T-helper 1 cell (primary cell): ENCODE data around the gene RBPJ.

Experiments
- DNase-seq, 5 donors: peaks; one replicate each; pipeline ENCODE4 v3.0.0-alpha.2; 2012 to 2020

RBPJ gene

DNA sequence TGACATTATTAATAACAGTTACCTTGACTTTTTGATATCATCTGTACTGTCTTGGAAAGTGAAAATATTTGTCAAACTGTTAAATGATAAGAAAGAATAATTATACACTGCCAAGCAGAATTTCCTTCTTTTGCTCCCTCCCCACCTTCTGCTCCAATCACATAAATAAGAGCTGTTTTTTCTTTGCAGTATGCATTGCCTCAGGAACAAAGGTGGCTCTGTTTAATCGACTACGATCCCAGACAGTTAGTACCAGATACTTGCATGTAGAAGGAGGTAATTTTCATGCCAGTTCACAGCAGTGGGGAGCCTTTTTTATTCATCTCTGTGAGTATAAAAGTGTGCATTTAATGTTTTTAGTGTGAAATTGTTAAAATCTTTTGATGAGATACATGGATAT lies 103.3 kb downstream of the RBPJ start:
- DNase-seq, result no peak

DNA sequence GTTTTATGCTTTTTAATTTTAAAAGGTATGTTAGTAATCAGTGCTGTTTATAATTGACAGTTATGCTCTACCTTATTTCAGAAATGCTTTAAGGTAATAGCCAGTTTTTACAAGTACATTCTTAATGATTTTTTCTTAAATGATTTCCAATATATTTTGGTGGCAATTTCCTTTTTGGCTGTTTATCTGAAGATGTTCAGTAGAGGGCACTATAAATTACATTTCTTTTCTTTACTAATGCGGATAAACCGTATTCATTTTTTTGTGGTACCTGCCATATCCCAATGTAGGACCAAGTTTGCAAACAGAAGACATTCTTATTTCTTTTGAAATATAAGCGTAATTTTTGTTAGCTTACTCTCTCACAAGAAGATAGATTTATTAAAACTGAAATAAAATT lies 104.0 kb downstream of the RBPJ start:
- DNase-seq, result no peak

GRCh38 chr4:26425953-26426352 lies 105.1 kb downstream of the RBPJ start:
- no peak for DNase-seq

DNA sequence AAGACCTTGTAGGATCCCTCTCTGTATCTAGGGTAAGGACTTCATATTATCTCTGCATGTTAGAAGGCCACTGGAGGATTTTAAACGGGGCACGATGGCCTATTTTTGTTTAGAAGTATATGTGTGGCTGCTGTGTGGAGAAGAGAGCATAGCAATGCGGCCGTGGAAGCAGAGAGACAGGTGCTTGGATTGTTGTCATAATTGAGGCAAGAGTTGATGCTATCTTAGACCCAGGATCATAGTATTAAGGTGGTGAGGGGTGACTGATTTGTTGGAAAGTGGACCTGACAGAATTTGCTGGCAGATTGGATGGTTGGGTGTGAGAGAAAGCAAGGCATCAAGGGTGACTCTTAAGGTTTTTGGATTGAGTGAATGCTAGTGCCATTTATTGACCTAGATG lies 106.1 kb downstream of the RBPJ start:
- DNase-seq, result no peak

DNA sequence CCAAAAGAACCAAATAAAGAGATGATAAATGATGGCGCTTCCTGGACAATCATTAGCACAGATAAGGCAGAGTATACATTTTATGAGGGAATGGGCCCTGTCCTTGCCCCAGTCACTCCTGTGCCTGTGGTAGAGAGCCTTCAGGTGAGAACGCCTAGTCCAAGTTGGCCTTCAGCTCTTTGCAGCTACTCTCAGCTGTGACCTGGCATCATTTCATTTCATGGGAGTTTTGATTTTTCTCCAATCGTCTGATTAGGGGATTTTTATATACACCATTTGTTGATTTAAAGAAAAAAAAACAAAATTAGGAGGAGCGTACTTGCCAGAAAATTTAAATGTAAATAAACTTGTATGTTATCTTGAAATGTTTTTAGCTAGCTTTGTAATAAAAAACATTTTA lies 109.1 kb downstream of the RBPJ start:
- no peak for DNase-seq

- no peak for DNase-seq
Observed at GRCh38 chr4:26431461-26432180, 110.8 kb downstream of the RBPJ start.

- DNase-seq, result no peak
Observed at GRCh38 chr4:26432419-26432818, 111.6 kb downstream of the RBPJ start.

GRCh38 chr4:26433556-26433955 lies 112.7 kb downstream of the RBPJ start:
- no peak for DNase-seq

- DNase-seq, result no peak
Observed at GRCh38 chr4:26434030-26434639, 113.3 kb downstream of the RBPJ start.

DNA sequence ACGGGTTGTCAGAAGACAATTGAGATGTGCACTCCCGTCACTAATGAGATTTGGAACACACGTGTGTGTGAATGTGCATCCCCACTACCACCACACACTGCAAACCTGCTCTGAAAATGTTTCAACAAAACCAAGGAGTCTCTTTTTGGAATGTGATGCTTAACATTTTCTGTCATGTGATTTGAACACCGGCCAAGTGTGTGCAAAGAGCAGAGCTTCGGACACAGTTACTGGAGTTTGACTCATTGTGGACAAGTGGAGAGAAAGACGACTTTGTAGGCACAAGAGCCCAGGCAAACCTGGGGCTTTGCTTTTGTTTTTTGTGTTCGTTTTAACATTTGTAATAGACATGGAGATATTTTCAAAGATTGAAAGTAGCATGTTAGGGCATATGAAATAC lies 120.3 kb downstream of the RBPJ start:
- no peak for DNase-seq

- no peak for DNase-seq
Observed at GRCh38 chr4:26441771-26442170, 121.0 kb downstream of the RBPJ start.

- no peak for DNase-seq
Observed at GRCh38 chr4:26447378-26447777, 126.6 kb downstream of the RBPJ start.

GRCh38 chr4:26450418-26450817 lies 129.6 kb downstream of the RBPJ start:
- no peak for DNase-seq

GRCh38 chr4:26451597-26451996 lies 130.8 kb downstream of the RBPJ start:
- DNase-seq, result no peak

DNA sequence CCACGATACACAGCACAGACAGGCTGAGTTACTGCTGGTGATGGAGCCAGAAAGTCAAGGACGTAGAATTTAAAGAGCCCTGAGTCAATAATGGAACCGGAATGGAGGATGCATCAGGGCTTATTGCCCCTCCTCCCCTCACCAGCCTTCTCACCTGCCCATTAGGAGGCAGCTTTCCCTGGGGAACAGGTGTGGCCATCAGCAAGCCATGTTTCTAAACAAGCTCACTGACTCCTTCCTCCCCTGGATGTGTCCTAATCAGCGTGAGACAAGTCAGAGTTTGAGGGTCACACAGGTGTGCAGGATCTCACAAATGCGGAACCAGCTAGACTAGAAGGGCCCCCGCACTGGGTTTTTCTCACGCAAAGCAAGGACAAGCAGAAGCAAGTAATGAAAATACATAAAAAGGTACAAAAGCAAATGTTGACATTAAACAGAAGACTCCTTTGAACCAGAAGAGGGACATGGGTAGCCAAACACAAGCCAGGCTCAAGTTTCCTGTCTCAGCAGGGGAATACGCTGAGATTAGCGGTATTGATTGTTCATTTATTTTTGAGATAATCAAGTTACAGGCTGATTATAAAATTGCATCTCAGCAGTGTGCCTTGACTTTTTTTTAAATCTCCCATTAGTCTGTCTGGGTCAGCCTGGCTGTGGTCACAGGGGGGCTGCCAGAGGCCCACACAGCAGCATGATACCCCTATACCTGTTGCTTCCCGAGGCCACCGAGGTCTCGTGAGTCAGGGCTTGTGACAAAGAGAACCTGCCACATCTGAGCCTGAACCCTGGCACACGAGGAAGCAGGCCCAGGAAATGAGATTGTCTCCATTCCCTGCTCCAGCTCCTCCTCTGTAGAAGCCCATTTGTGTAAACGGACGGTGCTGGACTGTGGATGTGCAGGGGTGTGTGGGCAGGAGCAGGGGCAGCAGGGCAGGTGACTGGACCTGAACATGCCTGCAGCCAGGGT lies 132.0 kb downstream of the RBPJ start:
- no peak for DNase-seq

DNA sequence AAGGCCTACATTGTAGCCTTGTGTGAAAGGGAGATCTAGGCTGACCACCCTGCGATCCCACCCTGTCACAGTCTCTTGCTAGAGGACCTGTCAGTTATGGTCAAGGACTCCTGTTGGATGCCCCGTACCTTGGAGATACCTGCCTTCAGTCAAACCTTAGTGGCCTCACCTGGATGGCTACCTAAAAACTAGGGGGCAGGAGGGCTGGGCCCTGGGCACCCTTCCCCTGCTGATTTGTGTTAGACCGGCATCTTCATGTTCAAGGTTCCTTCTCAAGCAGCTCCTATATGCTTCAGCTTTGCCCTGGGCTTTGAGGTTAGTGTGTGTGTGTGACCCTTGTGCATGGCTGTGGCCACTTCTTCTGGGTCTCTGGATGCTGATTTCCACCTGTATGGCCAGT lies 134.1 kb downstream of the RBPJ start:
- DNase-seq, result no peak

- DNase-seq, result no peak
Observed at GRCh38 chr4:26455571-26455970, 134.8 kb downstream of the RBPJ start.

DNA sequence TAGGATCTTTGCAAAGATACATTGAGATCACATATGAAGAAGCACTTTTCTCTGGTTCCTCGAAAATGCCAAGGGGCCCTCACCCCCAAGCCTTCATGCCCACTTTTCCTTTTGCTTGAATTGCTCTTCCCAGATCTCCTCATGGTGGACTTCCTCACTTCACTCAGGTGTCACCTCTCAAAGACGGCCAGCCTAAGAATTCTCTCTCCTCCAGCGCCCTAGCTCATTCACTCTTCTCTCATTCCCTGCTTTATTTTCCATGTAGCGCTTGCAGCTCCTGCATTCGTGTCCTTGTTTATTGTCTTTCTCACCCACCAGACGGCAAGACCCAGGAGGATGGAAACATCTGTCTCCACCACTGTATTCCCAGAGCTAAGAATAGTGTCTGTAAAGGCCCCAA lies 136.6 kb downstream of the RBPJ start:
- no peak for DNase-seq

GRCh38 chr4:26458157-26458561 lies 137.3 kb downstream of the RBPJ start:
- DNase-seq, result no peak

DNA sequence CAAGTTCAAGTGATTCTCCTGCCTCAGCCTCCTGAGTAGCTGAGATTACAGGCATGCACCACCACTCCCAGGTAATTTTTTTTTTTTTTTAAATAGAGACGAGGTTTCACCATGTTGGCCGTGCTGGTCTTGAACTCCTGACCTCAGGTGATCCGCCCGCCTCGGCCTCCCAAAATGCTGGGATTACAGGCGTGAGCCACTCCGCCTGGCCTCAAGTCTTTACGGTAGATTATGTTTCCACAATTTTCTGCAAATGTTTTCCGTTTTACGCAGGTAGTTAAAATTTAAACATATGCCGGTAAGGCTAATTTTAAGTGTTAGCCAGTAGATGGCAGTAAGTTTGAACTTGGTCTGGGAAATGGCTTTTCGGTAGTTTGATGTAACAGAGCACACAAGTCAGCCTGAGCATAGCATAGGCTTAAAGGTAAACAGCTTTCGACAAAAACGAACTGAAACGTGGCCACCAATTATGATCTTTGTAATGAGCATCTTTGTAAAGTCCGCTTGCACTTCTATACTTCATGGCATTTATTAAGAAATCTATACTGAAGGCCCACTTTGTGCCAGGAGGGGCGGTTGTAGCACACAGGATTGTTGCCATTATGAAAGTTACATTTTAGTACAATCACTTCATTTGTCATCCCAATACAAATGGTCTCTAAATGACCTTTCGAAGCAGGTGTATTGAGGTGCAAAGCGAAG lies 138.4 kb downstream of the RBPJ start:
- DNase-seq, result peak in 1 of 5 donors; percentile 41

DNA sequence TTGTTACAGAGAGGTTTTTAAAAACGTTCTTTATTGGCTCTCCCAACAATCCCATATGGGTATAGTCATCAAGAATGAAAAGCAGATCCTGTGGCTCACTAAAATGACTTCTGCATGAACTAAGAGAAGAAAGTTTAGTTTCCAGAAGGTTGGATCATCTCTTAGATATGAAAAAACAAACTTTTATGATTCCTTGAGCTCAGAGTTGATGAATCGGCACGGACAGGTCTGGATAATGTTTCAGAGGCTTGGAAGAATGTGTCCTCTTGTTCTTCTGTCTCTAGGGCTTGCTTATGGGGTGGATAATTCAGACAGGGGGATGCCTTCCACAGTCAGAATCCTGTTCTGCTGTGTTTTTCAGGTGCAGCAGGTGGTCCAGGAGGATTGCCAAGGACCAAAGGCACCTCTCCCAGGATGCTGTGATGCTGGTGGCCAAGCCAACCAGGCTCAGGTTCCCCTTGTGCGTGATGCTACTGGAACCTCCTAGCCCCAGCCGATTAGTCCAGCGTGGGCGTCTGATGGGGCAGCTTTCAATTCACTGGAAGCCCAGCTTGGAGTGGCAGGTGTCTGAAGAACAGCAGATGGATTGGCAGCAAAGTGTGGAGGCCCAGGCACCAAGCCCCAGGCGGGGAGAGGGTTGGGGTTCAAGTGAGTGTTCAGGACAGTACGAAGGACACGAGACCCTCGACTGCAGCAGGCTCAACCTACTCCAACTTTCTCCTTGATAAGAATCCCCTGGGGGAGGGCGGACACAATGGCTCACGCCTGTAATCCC lies 139.1 kb downstream of the RBPJ start:
- DNase-seq, result no peak

DNA sequence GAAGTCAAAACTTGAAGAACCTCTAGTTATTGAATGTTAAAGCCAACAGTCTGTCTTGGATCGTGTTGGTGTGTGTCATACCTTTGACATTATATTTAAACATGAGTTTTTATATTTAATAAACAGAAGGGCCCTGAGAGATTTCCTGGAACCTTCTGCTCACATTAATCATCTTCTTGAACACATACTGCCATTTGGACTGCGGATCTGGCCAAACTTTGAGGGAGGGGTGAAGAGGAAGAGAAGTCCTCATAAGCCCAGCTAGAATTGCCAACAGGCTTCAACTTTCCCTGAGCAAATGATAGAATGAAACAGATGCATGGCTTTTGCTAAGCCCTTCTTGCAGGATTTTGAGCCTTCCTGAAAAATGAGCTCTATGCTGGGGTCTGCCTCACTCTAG lies 142.1 kb downstream of the RBPJ start:
- DNase-seq, result no peak
